Measurements from ENCODE around the gene F10.

The F10 gene

DNA sequence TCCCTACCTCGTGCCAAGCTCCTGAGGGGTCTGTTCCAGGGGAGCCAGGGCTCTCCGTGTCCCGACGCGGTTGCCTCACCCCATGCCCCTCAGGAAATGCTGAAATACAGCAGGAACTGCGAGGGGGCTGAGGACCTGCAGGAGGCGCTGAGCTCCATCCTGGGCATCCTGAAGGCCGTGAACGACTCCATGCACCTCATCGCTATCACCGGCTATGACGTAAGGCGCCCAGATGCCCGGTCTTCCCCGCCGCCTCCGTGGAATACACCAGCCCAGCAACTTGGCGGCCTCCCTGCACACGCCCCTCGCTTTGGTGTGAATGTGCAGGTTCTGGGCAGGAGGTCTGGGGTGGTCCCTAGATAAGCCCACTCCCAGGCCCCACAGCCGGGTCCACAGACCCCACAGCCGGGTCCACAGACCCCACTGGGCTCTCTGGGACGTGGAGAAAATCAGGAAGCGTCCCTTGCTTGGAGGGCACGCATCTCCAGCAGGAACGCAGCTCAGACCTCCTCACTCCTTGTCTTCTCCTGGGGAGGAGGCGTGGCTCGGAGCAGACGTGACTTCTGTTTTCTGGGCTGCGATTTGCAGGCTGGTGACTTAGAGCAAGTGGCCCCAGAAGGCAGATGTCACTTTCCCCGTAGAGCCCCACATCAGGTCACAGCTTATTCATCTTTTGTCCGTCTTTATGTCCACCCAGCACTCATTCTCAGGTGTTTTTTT is 36.4 kb upstream of the F10 start:
- no peak for DNase-seq (ENCODE audit: low read depth in 2 of 2)

DNA sequence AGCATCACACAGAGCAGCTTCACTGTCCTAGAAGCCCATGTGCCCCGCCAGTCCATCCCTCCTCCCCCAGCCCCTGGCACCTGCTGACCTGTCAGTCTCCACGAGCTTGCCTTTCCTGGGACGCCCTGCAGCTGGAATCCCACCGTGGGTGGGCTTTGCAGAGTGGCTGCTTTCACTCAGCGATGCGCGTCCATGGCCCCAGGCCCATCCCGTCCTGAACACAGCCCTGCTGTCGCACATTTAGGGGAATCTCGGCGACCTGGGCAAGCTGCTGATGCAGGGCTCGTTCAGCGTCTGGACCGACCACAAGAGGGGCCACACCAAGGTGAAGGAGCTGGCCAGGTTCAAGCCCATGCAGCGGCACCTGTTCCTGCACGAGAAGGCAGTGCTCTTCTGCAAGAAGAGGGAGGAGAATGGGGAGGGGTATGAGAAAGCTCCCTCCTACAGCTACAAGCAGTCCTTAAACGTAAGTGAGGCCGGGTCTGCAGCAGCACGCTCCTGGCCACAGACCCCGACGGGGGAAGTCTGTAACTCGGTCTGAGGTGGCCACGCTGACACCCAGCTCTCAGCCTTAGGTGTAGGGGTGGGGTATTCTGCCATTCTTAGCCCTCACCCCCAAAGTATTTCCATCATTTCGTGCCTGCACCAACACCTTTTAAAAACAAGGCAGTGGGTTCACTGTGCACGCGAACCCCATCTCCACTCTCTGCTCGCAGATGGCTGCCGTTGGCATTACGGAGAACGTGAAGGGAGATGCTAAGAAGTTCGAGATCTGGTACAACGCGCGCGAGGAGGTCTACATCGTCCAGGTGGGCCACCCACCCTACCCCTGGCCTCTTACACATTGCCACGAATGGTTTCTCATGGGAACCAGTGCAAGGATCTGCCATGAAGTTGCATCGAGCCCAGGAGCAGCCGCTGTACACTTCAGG is 35.3 kb upstream of the F10 start:
- no peak for DNase-seq (ENCODE audit: low read depth in 2 of 2)

- no peak for DNase-seq (ENCODE audit: low read depth in 2 of 2)
Measured at GRCh38 chr13:113087923-113088690, 34.5 kb upstream of the F10 start.

- DNase-seq (ENCODE audit: low read depth in 2 of 2): no peak
Measured at GRCh38 chr13:113088691-113089020, 33.9 kb upstream of the F10 start.

DNA sequence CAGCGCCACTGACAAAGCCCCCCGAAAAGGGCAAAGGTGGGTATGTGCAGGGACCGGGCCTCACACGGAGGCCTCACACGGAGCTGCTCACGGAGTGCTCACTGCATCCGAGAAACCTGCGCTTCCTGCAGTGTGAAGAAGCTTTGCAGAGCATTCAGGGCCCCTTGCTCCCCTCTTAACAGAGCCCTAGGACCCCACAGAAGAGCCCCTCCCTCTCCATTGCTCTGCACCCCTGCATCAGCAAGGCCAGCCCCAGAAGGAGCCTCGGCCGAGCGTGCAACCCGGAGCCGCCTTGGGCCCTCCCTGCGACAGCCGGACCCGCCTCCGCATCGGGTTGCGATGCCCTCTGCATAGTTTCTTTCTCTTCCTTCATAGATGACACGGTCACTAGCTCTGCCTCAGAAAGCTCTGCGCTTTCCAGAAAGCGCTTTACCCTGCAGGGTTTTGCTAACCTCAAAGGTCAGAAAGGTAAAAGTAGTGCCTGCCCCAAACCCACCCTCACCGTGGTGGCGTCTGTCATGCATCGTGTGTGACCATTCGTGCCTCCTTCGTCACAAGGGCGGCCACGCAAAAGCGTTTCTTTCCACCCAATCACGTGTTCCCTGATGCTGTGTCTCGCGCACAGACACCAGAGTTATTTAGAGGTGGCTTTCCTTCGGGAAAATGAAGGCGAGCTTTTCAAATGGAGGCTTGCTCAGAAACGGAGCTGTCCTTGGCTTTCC is 32.7 kb upstream of the F10 start:
- DNase-seq (ENCODE audit: low read depth in 2 of 2): no peak

DNA sequence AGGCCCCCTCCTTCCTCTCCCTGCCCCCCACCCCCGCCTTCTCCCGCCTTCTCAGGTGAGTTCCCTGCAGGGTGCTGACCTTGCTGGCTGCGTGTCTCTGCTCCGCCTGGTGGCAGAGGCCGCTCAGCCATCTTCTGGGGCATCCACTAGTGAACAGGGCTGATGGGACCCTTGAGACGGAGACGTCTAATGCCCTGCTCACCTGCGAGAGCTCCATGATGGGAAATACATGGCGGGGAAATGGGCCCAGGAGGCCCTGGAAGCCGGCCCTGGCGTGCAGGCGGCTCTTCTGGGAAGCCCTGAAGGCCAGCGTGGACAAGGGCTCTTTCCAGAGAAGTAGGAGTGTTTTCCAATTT is 32.2 kb upstream of the F10 start:
- DNase-seq (ENCODE audit: low read depth in 2 of 2): no peak

GRCh38 chr13:113090806-113091205 is 31.8 kb upstream of the F10 start:
- DNase-seq (ENCODE audit: low read depth in 2 of 2): no peak

DNA sequence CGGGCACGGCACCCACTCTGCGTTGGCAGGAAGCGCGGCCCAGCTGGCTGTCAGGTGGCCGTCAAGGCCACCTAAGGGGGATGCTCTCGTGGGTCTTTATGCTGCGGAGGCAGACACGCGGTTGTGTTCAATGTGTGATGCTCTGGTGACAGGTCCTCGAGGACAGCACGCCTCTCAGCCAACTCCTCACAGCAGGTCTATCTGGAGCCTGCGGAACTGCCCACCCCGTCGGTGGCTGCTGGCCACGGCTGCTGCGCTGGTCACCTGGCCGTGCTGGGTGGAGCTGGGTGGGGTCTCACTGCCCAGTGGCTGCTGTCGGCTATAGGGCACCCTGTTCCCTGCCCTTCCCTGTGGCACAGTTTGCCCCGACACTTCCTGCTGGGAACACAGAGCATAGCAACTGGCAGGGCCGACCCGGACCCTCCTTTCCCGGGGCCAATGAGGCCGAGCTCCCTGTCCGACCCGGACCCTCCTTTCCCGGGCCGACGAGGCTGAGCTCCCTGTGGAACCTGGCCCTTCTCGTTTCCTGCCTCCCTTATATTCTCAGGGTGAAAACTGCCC is 31.3 kb upstream of the F10 start:
- DNase-seq (ENCODE audit: low read depth in 2 of 2): no peak

DNA sequence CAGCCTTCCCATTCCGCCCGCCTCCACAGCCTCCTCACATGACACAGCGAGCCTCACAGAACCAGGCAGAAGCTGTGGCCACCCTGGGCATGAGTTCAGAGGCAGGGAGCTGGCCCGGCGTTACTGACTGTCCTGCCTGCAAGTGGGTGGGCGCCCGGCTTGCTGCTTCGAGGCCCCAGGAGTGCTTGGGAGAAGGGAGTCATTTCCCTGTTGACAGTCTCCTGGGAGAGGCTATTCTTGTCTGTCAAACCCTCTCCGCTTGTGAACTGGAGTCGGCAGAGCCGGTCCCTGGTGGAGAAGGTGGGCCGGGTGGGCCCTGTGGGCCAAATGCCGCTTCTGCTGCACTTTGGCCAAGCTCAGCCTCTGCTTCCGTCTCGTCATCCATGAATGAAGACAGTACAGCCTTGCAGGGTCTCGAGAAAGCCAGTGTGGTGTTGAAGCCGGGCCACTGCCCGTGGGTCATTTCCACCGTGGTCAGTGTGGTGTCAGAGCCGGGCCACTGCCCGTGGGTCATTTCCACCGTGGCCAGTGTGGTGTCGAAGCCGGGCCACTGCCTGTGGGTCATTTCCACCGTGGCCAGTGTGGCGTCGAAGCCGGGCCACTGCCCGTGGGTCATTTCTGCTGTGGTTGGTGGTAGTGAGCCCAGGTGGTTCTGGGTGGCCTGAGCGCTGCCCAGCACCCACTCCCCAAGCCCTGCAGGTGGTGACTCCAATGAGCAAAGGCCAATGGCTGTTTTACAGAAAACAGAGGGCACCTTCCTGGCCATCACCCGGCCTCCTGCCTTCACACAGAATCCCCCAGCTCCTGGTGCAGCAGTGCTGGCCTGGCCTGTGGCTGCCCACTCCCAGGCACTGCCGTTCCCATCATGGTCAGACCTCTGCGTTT is 30.5 kb upstream of the F10 start:
- DNase-seq (ENCODE audit: low read depth in 2 of 2): no peak

GRCh38 chr13:113092776-113093579 is 29.6 kb upstream of the F10 start:
- DNase-seq (ENCODE audit: low read depth in 2 of 2): no peak

GRCh38 chr13:113093580-113094409 is 28.8 kb upstream of the F10 start:
- no peak for DNase-seq (ENCODE audit: low read depth in 2 of 2)

DNA sequence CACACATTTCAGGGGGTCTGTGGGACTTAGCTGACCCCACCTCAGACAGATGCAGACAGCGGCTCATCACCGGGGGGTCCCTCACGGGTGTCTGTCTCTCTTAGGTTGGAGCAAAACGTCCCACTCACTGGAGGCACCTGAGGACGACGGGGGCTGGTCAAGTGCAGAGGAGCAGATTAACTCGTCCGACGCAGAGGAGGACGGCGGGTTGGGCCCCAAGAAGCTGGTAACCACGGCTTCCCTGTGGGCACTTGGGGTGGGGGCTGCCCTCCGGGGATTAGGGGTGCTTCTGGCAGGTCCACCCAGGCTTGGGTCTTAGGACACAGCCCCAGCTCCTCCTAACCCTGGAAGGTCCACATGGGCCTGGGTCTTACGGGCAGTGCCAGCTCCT is 28.2 kb upstream of the F10 start:
- DNase-seq (ENCODE audit: low read depth in 2 of 2): no peak

DNA sequence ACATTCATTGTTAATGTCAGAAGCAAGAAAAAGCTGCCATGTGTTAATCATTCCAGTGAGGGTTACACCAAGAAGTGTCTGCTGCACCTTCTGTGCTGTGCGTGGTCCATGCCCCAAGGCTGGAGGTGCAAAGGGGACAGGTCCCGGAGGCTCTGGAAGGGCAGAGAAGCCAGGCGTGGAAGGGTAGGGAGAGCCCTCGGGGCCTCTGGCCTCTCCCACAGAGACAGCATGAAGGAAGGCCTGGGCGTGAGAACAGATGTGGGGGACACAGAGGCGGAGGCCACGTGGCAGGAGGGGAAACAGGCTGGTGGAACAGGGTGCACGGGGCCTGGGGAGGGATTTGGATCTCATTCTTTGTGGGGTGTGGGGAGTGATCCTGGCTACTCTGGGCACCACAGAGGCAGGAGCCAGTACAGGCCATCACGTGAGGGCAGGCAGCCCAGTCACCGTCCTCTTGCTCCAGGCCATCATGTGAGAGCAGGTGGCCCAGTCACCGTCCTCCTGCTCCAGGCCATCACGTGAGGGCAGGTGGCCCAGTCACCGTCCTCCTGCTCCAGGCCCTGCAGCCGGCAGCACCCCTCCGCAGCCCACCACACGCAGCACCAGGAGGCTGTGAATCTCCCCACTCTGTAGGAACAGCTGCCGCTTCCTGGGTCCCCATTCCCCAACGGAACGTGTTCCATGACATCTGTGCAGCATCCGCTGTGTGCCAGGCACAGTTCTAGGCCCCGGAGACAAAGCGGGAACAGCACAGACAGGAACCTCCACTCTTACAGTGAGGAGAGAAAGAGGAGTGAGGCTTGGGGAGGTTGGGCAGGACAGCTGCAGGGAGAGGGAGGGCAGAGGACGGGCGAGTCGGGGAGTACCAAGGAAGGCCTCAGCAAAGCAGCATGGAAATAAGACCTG is 27.2 kb upstream of the F10 start:
- no peak for DNase-seq (ENCODE audit: low read depth in 2 of 2)

DNA sequence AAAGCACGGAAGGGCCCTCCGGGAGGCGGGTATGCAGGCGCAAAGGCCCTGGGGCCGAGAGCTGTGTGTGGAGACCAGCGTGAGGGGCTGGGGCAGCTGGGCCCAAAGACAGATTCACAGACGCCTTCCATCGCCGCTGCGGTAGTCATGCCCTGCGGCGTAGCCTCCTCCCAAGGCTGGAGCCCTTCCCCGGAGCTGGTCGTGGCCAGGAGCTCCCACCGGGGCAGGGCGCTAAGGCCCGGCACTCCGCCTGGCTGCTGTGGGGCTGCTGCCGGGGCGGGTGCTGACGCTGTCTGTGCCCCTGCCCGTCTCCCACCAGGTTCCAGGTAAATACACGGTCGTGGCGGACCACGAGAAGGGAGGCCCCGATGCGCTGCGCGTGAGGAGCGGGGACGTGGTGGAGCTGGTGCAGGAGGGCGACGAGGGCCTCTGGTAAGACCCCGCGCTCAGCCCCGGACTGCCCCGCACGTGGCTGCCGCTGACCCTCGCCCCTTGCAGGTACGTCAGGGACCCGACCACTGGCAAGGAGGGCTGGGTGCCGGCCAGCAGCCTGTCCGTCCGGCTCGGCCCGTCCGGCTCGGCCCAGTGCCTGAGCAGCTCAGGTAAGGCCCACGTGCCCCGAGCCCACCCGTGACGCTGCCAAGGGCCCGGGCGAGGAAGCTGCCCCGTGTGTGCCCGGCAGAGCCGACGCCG is 26.4 kb upstream of the F10 start:
- no peak for DNase-seq (ENCODE audit: low read depth in 2 of 2)

GRCh38 chr13:113096745-113097305 is 25.8 kb upstream of the F10 start:
- DNase-seq (ENCODE audit: low read depth in 2 of 2): no peak

- no peak for DNase-seq (ENCODE audit: low read depth in 2 of 2)
Measured at GRCh38 chr13:113097651-113098050, 24.9 kb upstream of the F10 start.
